HG03135 (cell line): Measurements from ENCODE around the gene IKBKE.

Experiments
- ATAC-seq: cut with Tn5 transposase; IDR thresholded peaks from one replicate; pipeline ENCODE4 v1.9.1; 2021; ENCODE audit warnings: mild to moderate bottlenecking, moderate library complexity; ENCODE audit not compliant: unreplicated experiment

IKBKE gene

DNA sequence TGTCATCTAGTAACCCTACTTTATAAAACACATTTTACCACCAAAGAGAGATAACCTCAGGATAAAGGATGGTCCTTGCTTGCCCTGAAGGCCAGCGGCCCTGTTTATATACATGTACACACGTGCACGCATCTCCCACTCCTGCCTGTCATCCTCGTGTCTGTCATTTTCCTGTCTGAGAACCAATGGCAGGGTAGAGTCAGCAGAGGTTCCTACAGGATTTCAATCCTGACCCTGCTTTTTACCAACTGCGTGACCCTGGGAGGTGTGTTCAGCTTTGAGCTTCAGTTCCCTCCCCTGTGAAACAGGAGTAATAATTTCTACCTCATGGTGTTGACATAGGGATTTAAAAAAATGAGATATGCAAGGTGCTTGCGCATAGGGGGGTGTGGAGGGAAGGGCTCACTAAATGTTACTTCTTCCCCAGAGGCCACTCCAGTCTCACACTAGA lies 24.8 kb downstream of the IKBKE start:
- no peak for ATAC-seq

DNA sequence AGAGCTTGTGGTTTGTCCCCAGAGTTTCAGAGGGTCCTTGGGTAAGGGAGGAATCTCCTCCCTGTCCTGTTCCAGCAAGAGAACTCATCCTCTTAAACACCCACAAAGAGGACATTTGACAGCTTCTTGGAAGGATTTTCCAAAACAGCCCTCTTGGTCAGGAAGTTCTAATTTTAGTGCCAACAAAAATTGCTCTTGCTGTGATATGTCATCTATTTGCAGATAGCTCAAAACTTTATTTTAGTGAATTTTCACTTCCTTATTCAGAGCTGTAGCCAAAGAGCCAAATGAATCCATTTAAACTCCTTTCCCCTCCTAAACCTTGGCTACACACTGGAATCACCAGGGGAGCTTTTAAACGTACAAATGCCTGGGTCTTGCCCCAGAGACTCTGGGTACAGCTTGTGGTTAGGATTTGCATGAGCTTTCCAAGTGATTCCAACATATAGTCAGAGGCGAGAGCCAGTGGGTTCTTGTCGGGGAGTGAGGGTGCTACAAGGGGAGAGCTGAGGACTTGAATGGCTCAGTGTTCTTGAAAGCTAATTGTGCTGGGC lies 25.3 kb downstream of the IKBKE start:
- ATAC-seq: peak; percentile 8

DNA sequence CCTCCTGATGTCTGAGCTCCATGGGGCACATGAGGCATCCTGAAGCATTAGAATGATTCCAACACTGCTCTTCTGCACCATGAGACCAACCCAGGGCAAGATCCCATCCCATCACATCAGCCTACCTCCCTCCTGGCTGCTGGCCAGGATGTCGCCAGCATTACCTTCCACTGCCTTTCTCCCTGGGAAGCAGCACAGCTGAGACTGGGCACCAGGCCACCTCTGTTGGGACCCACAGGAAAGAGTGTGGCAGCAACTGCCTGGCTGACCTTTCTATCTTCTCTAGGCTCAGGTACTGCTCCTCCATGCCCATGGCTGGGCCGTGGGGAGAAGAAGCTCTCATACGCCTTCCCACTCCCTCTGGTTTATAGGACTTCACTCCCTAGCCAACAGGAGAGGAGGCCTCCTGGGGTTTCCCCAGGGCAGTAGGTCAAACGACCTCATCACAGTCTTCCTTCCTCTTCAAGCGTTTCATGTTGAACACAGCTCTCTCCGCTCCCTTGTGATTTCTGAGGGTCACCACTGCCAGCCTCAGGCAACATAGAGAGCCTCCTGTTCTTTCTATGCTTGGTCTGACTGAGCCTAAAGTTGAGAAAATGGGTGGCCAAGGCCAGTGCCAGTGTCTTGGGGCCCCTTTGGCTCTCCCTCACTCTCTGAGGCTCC lies 26.0 kb downstream of the IKBKE start:
- ATAC-seq: peak; percentile 47

DNA sequence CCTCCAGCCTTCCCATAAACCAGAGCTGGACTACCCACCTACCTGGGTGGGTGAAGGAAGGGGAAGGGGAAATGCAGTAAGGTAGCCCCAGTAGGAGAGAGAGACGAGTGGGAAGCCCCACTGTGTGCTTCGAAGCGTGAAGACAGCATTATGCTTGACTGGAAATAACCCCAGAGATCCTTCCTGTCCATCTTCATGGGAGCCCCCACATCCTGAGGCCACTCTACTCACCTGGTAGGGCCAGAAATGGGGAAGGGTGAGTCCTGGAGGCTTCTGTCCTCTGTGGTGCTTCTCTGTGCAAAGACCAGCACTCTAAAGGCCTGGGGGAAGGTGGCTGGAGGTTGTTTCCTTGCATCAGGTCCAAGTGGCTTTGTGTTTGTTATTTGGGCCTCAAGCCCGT lies 27.1 kb downstream of the IKBKE start:
- no peak for ATAC-seq

DNA sequence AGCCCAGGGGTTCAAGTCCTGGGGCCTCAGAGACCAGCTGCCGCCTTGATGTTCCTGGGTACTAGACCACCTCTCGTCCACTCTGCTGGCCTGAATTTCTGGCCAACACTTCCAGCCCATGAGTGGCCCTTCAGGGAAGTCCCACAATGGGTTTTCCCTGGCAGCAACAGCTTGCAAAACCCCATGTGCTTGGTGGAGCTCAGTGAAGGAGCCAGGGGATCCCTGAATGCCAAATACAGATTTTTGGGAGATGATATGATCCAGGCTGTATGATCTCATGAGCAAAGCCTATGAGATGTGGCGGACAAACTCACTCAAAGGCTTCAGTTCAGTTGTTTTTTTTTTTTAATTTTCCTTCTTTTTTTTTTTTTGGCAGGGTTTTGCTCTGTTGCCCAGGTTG lies 27.5 kb downstream of the IKBKE start:
- no peak for ATAC-seq

DNA sequence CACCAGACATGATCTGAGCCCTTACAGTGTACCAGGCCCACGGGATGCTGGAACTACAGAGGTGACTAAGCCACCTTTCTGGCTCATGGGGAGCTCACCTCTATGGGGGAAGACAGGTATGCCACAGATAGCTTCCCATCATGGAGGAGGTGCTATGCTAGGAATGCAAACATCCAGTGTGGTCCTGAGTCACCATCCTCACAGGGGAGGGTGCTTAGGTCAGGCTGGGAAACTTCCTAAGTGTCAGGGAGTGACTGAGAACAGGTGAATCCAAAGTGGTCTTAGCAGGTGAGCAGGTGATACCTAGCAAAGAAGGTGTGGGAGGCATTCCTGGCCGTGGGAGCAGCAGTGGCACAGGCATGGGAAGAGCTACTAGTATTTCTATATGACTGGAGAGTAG lies 28.4 kb downstream of the IKBKE start:
- ATAC-seq: no peak

DNA sequence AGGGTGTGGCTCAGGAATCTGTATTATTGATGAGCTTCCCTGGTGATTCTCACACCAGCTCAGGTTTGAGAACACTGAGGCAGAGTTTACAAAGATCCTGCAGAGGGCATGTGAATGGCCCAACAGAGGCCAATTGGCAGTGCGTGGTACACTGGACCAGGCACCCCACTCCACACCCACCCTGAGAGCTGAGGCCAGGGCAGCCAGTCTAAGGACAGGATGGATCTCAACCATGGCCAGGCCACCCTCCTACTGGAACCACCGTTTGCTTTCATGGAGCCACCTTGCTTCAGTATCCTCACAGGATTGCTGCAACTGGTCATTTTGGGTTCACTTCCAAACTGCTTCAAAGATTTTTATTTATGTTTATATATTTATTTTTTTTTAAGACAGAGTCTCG lies 29.8 kb downstream of the IKBKE start:
- no peak for ATAC-seq

DNA sequence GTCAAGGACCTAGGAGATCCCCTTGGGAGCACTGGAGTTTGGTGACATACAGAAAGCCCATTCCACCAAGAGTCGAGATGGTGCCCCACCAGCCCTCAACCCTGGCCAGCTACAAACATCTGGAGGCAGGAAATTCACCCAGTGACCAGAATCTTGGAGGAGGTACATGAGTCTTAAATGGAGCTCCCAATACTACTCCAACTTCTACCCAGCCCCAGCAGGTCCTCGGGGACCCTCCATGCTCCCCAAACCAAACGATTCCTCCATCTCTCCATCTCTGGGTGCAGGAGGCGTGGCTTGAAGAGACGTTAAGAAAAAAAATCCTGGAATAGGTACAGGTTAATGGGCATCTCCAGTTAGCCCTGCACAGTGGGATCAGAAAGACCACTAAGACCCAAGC lies 31.6 kb downstream of the IKBKE start:
- ATAC-seq: no peak

DNA sequence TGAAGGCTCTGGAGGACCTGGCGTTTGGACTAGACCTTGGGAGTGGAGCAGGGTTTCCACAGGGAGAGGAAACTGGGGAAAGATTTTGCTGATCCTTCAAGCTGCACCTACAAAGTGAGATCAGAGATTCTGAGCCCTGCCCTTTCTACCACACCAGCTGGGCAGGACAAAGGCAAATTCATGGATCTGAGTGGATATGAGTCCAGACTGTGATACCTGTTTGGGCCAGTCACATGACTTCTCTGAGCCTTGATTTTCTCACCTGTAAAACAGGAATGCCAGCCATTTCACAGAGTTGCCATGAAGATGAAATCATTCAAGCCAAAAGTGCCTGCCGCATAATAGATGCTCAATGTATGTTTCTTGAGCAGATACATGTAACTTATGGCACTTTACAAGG lies 32.1 kb downstream of the IKBKE start:
- ATAC-seq: no peak

DNA sequence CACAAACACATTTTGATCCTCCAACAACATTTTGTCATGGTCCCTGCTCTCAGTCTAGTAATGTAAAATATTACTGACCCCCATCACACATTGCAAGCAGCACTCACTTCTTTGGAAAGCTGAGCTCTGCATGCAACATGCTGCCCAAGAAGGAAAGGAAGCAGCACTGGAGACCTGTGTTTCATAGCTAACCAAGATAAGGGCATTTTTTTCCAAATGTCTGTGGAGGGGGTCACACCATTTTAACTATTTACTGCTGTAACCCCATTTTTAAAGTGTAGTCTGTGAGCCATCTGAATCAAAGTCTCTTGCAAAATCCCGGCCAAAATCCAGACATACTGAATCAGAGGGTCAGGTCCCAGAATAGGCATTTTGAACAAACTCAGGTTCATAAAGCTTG lies 32.5 kb downstream of the IKBKE start:
- ATAC-seq: no peak

DNA sequence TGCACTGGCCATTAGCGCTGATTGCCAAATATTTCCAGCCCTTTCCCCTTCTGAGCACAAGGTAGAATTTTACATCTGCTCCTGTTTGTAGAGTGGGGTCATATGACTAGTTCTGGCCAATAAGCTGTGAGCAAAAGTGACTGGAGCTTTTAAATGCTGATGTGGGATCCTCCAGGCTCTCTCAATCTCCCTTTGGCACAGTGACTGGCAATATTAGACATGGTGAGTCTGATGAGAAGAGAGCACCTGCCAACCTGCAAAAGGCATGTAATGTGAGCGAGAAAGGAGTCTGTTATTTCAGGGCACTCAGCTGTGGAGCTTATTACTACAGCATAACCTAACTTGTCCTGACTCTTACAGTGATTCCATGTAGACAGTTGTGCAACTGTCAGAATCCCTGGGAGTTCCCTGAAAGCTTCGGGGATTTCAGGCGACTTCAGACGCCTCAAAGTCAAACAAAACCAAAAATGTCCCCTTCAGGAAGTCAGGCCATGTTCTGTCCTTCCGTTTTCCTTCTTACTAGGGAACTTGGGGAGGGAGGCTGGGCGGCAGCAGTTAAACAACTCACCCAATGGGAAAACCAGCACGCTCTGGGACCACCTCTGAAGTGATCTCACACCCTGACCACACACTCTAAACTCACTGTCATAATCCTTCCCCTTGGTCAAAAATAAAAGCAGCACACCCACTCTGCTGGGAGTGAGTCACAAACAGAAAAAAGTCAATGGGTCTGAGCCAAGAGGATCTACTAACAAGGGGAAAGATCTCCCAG lies 33.5 kb downstream of the IKBKE start:
- peak; percentile 48 for ATAC-seq

DNA sequence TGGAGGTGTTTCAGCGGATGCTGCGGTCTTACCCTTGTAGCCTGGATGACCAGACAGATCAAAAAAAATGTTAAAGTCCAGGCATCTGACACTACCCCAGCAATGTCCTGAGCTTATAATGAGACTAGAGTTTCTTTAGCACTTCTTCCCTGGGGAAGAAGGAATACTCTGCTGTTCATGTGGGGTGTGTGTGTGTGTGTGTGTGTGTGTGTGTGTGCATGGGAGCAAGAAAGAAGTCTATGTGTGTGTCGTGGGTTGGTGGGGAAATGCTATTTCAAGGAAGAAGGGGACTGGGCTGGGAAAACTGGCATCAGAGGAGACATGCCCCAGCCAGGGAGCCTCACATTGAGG lies 34.1 kb downstream of the IKBKE start:
- no peak for ATAC-seq

DNA sequence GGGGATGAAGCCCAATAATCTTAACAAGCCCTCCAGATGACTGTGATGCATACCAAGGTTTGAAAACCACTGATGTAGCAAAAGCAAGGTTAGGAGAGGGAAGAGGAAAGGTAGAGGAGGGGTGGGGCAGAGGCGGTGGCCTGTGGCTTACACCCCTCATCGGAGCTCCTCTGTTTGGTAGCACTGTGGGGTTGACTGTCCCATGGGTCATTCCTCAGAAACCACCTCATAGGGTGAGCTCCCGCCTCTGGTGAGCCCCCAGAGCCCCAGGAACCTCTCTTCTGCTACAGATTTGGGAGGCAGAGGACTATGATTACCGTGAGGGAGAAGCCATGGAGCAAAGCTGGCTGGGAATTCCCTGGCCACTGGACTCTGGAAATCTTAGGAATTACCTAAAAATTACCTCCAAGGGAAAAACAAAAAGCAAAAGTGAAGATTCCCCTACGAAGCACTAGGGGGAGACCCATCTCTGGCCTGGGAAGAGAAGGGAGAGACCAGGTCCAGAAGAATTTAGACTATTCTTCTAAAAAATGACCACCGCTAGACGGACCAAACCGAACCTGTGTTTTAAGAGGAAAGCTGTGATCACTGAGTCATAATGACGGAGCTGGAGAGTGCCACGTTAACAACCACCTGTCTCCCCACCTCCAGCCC lies 35.6 kb downstream of the IKBKE start:
- no peak for ATAC-seq

DNA sequence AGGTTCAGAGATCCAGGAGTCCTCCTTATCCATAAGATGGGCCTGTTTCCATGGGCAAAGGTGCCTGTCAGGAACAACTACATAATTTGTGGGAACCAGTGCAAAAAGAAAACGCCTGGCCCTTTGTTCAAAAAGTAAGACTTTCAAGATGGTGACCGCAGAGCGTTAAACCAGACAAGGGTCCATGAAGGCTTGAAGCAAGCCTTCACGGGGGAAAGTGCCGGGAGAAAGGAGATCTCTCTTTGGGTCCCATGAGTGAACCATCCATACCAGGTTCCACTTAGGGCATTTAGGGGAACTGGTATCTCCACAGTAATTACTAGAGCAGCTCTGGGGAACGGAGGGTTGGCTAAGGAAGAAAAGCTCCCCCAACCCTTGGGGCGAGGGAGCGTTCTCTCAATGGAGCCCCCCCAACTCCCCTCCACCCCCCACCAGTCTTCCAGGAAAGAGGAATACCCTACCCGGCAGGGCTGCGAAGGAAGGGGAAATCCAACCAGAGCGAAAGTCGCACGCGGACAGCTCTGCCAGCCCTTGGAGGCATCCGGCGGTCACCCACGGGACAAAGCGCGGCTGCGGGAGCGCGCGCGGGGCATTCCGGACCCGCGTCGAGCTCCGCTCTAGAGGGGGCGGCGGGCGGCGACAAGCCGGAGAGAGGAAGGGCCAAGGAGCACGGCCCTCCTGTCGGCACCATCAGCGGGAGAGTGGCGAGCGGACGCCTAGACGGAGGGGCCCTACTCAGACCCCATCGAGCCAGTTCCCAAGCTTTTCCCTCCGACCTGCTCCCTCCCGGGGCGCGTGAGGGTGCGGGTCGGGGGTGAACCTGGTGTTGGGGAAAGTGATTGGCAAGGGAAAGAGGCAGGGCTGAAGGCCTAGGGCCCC lies 36.4 kb downstream of the IKBKE start:
- ATAC-seq: no peak

DNA sequence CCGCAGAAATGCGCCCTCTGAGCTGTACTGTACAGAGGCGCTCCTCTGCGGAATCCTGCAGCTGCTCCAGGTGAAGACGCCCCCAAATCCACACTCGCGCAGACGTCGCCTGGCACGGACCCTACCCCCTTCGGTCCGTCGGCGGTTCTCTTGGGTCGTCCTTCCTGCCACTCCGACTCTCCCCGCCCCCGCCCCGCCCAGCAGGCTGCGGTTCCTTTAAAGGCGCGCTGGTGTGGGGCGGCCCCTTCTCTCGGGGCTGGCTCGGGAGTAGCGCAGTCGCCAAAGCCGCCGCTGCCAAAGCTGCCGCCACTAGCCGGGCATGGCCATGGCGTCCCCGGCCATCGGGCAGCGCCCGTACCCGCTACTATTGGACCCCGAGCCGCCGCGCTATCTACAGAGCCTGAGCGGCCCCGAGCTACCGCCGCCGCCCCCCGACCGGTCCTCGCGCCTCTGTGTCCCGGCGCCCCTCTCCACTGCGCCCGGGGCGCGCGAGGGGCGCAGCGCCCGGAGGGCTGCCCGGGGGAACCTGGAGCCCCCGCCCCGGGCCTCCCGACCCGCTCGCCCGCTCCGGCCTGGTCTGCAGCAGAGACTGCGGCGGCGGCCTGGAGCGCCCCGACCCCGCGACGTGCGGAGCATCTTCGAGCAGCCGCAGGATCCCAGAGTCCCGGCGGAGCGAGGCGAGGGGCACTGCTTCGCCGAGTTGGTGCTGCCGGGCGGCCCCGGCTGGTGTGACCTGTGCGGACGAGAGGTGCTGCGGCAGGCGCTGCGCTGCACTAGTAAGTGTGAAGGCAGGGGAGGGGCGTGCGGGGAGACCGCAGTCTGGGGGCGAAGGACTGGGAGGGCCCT lies 37.2 kb downstream of the IKBKE start, which contains the start of gene RASSF5:
RASSF5 (plus strand) TSS at position 248 of the 846 bp plus-strand sequence; CDS start at position 320, 72 bp downstream.
- no peak for ATAC-seq

DNA sequence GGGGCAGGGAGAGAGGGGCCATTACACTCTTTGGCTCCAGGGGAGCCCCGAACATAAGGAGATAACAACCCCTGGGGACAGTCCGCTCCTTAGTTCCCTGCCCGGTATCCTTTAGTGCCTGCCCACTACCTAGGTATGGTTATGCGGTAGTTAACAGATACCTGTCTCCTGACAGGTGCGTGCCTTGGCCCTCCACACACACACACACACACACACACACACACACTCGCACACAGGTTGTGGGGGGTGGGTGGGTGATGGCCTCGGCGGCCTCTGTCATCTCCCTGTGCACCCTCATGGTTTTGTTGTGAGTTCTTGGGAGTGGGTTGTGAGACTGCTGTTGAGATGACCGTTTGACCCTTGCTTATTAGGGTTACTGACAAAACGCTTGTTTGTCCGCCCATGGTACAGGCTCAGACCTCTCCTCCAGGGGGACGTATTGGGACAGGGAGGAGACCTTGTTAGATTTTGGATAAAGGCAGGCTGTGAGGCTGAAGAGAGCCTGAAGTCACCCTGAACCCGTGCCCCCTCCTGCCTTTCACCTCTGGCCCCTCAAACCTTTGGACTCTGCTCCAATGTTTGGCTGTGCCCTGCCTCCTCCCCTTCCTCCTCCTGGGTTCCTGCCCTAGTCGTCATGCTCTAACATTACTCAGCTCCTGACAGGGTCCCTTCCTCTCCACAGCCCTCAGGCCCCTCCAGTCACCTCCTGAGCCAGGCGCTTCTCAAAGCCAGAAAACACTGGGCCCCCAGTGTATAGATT lies 38.0 kb downstream of the IKBKE start:
- no peak for ATAC-seq

DNA sequence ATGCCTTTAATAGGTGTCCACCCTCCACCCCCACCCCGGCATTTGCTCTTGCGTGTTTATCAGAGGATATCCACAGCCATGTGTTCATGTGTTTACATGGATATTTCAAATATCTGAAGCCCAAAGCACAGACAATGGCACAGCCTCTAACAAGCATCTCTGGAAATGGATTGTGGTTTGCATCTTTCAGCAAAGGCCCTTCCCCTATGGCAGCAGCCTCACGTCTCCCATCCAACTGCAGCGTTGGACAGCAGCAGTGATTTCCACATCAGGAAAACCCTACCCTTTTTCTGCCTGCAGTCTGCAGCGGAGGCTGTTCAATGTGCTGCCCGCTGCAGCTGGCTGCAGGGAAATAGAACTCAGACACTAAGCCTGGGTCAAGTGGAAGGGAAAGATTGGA lies 38.7 kb downstream of the IKBKE start:
- no peak for ATAC-seq

DNA sequence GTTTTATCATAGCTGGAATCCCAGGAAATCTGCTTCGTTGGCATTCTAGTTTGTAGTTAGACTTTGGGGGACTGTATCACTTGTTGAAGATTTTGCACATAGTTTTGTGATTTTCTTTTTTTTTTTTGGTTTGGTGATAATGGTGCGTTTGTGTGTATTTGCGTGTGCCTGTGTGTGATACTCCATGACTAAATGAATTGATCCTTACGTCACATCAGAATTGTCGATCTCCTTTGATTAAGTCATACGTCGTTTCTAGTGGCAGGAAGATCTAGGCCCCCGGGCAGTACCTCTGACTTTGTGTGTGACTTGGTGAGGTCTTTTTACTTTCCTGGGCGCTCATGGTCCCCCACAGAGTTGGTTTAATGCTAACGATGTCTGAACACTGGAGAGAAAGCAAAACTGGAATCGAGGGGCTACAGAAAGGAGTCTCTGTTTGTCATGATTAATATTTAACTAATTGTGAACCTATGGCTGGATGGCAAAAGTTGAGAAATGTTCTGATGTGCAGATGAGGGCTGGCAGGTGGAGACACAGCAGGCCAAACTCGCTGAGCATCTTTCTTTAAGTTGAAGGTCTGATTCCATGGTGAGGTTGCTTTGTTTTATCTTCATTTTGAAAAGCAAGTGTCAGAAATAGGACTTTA lies 39.5 kb downstream of the IKBKE start:
- no peak for ATAC-seq

DNA sequence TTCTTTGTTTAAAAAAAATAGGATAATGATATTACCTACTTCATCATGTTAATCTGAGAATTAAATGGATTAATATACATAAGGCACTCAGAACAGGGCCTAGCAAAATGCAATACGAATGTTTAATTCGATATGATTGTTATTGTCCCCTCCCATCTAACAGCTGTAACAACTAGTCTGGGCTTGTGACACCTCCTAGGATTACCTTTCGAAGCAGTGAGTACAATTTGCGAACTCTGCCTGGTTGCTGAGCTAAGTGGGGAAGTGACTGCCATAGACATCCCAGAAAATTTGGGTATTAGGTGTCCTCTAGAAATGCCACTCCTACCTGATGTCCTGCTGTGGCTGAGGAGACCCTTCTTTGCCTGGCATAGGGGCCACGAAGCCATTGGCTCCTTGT lies 40.1 kb downstream of the IKBKE start:
- no peak for ATAC-seq
